Epithelial cell of proximal tubule (primary cell): ENCODE results near the gene NUP160. TPM values are rescaled to one million over a fixed set of nuclear protein-coding genes. Genes with fewer than 3 reads are reported as not detected.
"Not testable (repeated sequence)": the region's sequence is repeated elsewhere in the genome, so short reads cannot be mapped to it uniquely, and the experiment has no call there.

Source experiments
- DNase-seq: peaks from one replicate; pipeline ENCODE4 v3.0.0-alpha.2; 2011; ENCODE audit warnings: low read depth
- H3K4me3 ChIP-seq: 2 replicates; pipeline ENCODE4 v1.5.1; 2011; ENCODE audit warnings: low read depth, mild to moderate bottlenecking, low read length
- CTCF ChIP-seq: conservative IDR thresholded peaks from 2 replicates; pipeline ENCODE4 v1.5.1; 2012; ENCODE audit warnings: low read depth, mild to moderate bottlenecking, low read length
- total RNA-seq: library from RNA; depleted of rRNA; stranded (reverse); fragments of >200 nt; gene quantifications from 2 replicates; pipeline ENCODE4 v1.2.3, GENCODE V29; 2015

The NUP160 gene, protein sequence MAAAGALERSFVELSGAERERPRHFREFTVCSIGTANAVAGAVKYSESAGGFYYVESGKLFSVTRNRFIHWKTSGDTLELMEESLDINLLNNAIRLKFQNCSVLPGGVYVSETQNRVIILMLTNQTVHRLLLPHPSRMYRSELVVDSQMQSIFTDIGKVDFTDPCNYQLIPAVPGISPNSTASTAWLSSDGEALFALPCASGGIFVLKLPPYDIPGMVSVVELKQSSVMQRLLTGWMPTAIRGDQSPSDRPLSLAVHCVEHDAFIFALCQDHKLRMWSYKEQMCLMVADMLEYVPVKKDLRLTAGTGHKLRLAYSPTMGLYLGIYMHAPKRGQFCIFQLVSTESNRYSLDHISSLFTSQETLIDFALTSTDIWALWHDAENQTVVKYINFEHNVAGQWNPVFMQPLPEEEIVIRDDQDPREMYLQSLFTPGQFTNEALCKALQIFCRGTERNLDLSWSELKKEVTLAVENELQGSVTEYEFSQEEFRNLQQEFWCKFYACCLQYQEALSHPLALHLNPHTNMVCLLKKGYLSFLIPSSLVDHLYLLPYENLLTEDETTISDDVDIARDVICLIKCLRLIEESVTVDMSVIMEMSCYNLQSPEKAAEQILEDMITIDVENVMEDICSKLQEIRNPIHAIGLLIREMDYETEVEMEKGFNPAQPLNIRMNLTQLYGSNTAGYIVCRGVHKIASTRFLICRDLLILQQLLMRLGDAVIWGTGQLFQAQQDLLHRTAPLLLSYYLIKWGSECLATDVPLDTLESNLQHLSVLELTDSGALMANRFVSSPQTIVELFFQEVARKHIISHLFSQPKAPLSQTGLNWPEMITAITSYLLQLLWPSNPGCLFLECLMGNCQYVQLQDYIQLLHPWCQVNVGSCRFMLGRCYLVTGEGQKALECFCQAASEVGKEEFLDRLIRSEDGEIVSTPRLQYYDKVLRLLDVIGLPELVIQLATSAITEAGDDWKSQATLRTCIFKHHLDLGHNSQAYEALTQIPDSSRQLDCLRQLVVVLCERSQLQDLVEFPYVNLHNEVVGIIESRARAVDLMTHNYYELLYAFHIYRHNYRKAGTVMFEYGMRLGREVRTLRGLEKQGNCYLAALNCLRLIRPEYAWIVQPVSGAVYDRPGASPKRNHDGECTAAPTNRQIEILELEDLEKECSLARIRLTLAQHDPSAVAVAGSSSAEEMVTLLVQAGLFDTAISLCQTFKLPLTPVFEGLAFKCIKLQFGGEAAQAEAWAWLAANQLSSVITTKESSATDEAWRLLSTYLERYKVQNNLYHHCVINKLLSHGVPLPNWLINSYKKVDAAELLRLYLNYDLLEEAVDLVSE (N-terminal part only)
- total RNA-seq = 12.3 and 19.9 TPM in 2 replicates

DNA sequence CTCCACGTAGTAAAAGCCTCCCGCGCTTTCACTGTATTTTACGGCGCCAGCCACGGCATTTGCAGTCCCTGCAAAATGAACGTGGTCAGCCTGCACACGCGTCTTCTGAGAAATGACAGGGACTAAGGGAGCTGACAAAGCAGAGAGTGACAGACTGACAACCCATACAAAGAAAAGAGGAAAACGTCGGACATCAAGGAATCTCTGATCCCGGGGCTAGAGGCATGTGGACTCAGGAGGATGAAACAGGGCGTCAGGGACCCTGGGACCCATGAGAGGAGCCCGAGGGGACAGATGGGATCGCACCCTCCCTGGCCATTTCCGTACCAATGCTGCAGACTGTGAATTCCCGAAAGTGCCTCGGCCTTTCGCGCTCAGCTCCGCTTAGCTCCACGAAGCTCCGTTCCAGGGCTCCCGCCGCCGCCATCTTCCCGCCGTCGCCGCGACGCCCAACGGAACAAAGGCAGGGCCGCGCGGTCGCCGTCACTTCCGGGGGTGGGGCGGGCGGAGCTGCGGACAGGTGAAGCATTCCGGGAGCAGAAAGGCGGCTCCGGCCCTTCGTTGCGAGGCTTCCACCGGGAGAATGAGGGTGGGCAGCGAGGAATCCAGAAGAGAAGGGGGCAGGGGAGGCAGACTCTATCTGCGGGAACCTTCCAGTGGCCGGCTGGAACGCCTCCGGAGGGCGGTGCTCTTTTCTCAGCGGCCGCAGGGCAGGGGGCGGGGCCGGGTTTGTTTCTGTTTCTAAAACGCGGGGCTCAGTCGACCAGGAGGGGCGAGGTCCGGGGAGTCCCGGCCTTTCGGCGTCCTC lies at the start of gene NUP160:
TSS of gene NUP160 (minus strand) at position 459 of the 808 bp plus-strand sequence. CDS start at position 427, 32 bp downstream.
- no peak for DNase-seq
- no peak for TF ChIP-seq CTCF
- H3K4me3 ChIP-seq = peak within 1 kb of the TSS; percentile 73

- DNase-seq = no peak
- no peak overlapping the region for H3K4me3 ChIP-seq
- no peak for TF ChIP-seq CTCF
Observed at GRCh38 chr11:47896199-47896598, 48.0 kb upstream of the NUP160 start.

DNA sequence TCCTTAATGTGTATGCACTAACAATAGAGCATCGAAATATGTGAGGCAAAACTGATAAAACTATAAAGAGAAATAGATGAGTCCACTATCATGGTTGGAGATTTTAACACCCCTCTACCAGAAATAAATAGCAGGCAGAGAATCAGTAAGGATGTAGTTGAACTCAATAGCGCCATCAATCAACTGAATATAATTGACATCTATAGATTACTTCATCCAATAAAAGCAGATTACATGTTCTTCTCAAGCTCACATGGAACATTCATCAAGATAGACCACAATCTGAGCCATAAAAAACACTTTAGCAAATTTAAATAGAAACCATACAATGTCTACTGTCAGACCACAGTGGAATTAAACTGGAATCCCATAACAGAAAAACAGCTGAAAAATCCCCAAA lies 46.9 kb upstream of the NUP160 start:
- H3K4me3 ChIP-seq = no peak overlapping the region
- TF ChIP-seq CTCF = no peak
- DNase-seq = no peak

GRCh38 chr11:47892546-47893276 lies 44.6 kb upstream of the NUP160 start:
- not testable (repeated sequence) for H3K4me3 ChIP-seq, DNase-seq

- TF ChIP-seq CTCF = no peak
Observed at GRCh38 chr11:47891886-47892285, 43.7 kb upstream of the NUP160 start.

GRCh38 chr11:47889714-47890441 lies 41.7 kb upstream of the NUP160 start:
- TF ChIP-seq CTCF = no peak
- no peak for DNase-seq
- no peak overlapping the region for H3K4me3 ChIP-seq

More at GRCh38 chr11:47891886-47892285, 43.7 kb upstream of the NUP160 start:
- no peak for DNase-seq
- no peak overlapping the region for H3K4me3 ChIP-seq
